NCI-H187 treated with DMSO at 0.1 percent for 48 hours (cell line): ENCODE results near the gene ITPR1.

Experiments used
- DNase-seq: peaks from one replicate; lab custom pipeline; 2025; lab: John Stamatoyannopoulos, UW

The ITPR1 gene

DNA sequence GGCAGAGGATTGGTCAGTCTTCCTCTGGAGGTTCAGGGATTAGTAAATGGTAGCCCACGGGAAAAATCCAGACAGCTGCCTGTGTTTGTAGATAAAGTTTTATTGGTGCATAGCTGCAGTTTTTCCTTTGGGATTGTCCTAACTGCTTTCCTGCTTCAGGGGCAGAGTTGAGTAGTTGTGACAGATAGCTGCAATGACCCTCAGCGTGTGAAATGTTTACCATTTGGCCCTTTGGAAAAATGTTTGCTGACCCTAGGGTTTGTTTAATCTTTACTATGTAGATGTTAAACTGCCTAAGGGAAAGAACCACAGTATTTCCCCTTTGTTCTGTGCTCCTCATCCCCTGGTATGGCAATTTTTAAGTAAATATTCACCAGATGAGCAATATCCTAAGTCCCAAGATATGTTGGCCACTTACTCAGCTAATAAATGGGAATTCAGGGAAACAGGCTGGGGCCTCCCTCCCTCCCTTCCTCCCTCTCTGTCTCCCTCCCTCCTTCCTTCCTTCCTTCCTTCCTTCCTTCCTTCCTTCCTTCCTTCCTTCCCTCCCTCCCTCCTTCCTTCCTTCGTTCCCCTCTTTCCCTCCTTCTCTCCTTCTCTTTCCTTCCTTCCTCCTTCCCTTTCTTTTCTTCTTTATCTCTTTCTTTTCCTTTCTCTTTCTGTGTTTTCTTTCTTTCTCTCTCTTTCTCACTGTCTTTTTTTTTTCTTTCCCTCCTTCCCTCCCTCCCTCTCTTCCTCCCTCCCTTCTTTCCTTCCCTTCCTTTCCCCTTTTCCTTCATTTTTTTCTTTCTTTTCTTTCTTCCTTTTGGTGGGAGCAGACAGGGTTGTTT lies 251.5 kb downstream of the ITPR1 start:
- no peak for DNase-seq

DNA sequence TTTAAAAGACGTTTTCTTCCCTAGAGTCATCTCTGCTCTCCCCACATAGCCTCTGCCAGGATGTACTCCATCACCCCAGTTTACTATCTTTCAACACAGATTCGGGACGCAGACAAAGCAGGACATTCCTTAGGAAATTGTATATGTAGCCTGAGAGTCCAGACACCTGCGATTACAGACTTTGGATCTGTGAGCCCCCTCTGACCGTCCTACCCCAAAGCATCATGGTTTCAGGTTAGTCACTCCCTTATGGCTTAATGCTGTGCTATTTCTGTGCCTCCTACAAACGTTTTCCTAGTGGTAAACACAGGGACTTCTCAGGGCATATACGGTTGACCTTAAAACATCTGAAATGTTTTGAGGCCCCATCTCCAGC lies 252.1 kb downstream of the ITPR1 start:
- DNase-seq = no peak

DNA sequence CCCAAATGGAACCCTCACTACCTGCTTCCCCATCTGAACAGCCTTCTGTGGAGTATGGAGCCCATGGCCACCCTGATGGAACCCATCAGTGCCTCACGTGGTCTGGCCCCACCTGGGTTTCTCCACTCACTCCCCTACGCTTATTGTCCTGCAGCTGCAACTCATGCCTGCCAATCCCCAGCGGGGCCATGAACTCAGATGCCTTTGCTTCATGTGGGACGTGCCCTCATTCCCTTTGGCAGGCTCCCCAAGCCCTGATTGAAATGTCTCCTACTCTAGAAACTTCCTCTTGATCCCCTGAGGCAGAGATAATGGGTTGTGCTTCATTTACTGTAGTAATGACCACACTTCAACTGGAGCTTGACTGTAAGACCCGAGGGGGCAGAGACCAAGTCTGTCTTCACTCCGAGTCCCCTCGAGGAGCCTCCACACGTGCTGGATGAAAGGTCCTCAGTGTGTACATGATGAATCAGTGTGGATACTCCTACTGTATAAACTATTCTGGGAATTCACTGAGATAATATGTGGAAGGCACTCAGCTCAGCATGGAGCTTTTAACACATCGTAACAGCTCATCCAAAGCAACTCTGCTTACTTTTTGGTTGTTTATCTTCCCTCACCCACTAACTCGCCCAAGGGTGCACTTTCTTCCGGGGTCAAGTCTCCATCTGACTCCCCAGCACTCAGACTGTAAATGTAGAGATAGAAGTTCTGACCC lies 253.3 kb downstream of the ITPR1 start:
- DNase-seq = no peak

DNA sequence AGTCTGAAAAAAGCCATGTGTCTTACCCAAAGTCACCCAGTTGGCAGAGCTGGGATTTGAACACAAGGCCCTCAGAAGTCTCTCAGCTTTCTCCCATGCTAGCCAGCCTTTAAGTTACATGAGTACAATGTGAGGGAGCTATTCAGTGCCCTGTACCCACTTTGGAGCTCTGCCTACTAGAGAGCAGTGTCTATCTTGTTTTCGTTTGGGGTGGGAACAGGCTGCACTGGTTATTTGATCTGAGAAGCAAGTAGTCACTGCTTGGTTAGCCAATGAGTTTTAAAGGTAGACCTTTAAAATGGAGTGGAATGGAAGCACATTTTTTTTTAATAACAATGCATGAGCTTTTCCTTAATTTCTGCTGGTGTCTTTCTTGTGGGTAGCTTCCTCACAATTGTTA lies 255.0 kb downstream of the ITPR1 start:
- no peak for DNase-seq

DNA sequence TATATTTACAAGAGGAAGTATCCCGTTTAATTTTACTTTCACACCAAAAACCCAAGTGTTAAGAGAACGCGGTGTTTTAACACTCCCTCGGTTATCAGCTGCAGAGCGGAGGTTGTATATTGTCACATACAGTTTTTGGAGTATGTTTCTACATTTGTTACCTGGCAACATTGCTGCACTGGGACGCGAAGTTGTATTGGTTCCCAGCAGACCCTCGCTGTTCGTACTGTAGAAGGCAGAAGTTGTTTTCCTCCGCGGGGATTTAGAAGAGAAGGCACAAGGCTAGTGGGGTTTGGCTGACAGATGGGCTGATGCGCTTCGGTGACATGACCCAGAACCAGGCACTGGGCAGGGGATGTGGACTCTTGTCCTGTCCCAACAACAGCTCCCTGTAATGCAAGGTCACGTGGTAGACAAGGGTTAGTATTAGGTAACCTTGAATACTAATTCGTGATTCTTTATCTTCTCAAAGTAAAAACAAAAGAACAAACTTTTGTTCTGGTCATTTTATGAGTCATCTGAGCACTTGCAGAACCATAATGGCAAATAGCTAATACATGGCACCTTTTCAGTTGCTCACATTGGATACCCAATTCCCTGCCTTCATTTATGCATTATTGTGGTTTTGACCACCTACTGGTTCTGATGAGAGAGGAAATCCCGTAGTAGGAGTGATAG lies 255.7 kb downstream of the ITPR1 start:
- no peak for DNase-seq

DNA sequence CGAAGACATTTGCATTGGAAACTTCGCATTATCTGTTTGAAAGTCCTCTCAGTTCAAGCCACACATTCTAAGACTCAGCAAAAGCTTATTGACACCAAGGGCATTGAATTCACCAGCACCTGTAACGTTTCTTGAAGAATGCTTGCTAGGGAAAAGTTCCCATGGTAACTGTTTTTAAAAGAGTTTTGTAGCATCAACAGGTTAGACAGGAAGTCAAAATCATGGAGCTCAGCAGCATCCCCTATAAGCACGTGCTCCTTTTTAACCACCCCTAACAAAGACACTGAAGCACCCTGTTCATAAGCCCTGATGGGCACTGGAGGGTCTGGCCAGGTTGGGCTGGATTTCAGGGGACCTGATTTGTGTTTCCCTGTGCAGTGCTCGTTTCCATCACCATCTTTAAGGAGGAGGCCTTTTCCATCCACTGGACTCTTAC lies 256.4 kb downstream of the ITPR1 start:
- no peak for DNase-seq

DNA sequence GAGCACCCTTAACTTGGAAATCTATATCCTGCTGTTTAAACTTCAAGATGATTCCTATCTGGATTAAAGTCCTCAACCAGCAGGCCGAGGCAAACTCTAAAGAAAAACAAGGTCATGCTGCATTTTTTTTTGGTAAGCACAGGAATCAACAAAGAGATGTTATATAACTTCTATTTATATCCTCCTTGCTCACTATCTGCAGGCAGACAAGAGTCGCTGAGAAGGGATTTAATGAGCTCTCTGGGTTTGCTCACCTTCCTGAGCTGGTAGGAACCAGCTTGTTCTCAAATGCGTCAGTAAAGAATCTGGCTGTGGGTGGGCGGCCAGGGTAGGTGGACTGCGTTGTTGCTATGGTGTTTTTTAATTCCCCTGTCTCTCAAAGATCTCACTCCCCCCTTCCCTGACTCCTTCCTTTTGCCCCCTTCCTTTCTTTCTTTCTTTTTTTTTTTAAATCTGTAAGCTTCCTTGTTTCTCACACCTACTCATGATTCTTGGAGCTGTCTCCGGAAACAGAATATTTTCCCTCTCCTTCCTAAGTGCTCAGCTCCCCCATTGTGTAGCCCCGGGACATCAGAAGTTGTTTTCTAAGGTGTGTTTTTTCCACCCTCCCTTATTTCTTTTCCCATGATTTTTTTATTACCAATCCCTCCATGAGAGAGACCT lies 257.3 kb downstream of the ITPR1 start:
- no peak for DNase-seq

DNA sequence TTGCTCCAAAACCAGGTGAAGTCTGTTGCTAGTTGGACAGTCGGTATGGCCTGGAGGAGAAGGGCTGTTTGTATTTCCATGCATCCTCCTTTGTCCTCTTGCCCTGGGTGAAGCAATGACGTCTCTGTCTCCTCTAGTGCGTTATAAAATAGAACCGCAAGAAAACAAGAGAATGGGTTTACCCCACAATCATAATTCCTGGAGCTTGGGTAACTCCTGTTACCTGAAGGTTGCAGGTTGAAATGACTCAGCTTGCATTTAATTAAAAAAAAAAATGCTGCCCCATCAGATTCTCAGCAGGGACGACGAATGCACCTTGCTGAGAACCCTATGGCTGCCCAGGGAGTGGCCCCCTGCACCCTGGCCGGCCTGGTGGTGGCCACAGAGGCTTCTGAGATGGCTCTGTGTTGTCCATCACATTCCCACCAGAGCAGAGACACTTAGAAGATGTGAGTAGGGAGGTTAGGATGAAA lies 257.9 kb downstream of the ITPR1 start:
- no peak for DNase-seq

DNA sequence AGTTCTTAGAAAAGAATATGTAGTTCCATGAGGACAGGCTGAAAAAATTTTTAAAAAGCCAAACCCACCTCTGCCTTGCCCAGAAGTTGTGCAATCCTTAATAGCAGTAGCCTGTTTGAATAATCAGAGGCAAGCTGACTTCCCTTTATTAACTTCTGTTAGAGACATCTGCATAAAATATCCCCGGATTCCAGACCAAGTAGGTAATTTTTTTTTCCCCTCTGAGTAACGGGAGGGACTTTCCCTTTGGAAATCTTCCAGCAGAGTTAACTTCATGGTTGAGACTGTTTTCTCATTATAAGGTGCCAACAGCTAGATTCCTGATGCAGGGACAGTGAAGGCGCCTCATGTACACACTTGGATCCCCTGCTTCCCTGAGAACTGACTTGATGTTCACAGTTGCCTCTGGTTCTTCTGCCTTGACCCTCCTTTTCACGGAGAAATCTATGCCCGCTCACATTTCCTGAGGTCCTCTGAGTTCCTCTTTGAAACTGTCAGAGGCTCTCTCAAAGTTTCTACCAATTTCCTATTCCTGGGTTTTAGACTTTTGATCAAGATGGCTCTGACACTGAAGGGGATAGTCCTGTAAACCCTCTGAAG lies 258.5 kb downstream of the ITPR1 start:
- no peak for DNase-seq

DNA sequence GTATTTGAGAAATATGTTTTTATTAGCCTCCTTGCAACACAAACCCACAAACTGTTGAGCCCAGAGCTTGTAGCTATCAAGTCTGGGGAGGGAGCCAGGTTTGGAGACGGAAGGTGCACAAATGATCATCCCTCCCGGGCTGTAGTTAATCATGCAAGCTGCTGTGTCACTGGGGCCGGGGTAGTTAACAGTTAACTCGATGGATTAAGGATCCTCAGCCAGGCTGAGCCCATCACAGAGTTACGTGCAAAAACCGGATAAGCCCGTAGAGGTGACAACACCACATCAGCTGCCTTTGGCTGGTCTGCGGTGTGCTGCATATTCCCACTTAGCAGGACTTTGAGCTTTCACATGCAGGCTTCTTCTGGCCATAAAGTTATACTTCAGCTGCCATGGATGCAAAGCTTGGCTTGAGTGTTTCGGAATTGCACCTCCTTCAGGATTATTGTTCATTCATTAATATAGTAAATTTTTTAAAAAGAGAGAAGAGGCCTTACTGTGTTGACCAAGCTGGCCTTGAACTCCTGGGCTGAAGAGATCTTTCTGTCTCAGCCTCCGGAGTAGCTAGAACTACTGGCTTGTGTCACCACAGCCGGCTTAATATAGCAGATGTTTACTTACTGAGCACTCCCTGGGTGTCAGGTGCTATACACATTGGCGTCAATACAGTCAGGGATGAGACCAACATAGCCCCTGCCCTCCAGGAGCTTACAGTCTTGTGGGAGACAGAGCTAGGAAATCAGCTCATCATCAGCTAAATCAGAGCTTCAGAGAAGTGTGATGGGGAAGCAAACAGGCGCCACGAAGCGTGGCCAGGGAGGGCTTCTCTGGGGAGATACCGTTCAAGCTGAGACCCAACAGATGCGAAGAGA lies 259.3 kb downstream of the ITPR1 start:
- no peak for DNase-seq

DNA sequence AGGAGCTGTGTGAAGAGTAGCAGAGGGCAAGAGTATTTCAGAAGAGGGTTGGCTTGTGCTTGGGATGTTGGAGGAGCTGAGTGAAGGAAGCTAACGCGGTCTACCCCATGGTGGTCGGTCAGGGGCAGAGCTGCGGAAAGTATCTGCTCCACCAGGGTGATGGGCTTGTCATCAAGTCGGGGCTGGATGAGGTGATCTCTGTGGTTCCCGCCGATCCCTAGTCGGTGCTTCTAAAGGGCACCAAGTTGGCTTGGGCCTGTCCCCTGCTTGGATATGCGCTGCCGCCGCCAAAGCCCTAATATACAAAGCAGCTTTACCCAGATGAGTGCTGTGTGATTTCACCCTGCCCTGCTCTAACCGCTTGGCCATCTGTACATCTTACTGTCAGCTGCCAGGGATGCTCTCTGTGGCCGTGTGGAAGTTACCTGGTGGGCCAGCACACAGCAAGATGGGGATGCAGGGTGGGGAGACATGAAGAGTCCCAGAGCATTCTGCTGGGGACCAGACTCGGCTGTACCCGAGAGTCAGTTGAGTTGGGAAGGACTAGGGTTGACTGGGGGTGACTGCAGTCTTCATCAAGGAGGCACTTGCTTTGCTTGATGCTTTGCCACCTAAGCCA lies 260.0 kb downstream of the ITPR1 start:
- no peak for DNase-seq

DNA sequence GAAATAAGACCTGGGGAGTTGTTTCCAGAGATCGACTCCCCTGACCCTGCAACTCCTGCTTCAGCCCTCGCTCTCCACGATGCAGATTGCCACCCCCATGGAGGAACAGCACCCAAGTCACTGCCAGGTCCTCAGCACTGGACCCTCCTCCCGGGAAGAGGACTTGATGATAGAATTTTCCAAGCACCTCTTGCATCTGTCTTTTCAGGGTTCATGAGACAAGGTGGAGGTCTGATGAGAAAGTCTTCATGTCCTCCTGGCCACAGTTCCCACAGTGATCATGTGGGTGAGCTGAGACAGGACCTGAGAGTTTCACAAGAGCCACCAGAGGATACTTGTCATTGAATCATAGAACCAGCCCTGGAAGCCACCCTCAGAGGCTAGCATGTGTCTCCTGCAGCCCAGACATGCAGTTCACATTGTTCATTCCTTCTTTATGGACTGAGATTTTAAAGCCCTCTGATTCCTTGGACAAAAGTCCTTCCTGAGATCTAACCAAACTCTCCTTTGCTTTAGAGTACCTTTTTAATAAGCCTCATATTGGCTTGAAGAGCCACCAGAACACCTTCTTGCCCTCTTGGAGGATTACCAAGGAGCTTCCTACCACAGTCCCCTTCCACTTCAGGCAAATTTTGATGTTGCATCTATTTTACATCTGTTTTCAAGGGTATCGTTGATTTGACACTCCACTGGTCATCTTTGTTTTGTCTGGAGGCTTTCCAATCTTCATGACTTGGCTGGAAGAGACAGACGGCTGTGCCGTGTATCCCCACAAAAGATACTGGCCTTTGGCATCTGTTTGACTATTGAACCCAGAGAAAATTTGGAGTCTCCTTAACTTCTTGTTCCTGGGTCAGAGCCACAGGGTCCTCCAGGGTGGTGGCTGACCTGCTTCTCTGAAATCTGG lies 261.3 kb downstream of the ITPR1 start:
- no peak for DNase-seq

DNA sequence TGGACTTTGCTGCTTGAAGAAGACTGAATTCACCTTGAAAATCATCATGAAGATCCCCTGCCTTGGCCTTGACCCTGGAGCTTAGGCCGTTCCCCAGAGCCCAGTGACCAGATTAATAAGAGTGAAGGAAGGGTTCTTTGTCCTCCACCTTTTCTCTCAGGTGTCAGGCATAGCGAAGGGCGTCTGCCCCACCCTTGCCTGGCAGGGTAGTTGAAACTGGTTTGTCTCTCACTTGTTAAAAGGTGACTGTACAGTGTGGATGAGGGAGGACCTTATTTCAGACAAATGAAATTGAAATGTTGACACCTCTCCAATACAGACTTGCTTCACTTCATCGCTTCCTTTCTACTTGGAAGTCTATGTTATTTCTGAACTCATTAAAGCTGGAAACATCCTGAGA lies 262.4 kb downstream of the ITPR1 start:
- no peak for DNase-seq

DNA sequence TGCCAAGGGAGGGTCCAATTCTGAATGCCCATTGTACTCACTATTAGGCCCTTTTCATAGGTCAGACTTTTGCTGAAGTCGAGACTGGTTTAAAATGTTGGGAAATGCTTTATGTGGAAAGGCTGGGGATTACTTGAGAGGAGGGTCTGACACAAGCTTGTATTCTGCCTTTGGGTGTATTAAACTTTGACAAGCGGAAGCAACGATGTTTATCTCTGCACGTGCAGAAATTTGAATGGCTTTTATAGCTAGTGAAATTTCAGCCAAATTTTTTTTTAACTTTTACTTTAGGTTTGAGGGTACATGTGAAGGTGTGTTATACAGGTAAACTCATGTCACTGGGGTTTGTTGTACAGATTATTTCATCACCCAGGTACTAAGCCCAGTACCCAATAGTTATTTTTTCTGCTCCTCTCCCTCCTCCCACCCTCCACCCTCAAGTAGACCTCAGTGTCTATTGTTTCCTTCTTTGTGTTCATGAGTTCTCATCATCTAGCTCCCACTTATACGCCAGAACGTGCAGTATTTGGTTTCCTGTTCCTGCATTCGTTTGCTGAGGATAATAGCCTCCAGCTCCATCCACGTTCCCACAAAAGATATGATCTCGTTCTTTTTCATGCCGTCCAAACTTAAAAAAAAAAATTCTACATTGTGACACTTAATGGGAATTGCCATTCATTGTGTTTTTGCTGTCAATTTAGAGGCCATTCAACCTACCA lies 263.1 kb downstream of the ITPR1 start:
- DNase-seq = no peak

DNA sequence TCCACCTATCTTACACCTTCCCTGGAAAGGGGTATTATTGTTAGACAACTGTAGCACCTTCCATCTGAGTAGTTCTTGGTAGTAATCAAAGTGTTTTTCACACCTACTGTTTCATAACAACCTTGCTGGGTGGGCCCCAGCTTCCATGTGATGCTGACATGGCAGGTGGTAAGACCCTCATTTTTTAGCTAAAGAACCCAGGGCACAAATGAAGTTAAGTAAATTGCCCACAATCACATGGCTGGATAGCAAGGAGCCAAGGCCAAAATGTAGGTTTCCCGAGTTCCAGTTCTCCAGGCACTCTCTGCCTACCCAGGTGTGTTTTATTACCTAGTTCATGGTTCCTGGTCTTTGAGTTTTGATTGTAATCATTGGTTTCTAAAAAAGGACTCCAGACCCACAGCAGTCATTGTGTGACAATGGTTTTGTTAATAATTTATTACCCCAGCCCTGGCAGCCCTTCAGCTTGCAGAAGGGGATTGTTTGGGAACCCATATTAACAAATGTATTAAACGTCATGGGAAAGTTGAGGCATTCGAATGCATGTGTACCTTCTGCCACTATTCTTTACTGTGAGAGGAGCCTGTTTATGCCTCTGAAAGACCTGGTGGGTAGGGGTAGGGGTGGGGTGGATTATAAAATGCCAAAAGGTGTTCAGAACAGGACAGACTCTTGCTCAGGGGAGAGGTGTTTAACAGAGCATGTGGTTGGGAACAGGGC lies 263.9 kb downstream of the ITPR1 start:
- DNase-seq = no peak

DNA sequence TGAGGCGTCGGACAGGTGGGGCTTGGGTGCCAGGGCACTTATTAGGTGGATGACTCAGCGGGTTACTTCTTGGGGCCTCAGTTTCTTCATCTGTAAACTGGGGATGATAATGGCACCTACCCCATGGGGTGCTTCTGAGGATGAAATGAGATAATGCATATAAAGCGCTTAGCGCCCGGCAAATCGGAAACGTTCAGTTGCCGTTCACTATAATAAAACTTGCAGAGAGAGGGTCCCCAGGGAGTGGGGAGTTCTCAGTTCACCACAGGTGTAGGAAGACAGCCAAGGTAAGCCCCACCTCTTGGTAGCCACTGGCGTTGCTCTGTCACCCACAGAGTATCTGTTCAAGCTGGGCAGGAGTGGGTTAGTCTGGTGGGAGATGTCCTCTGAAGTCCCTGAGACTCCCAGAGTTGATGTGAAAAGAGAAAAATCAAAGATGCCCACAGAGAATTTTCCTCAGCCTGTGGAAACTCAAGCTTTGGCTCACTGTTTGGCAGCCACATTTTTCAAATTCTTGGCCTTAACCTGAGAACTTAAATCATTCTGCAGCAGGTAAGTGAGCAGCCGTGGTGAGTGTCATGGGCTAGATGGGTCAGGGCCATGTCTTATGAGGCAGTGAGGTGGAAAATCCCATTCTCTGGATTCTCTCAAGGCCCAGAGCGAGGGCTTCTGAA lies 264.6 kb downstream of the ITPR1 start:
- no peak for DNase-seq

DNA sequence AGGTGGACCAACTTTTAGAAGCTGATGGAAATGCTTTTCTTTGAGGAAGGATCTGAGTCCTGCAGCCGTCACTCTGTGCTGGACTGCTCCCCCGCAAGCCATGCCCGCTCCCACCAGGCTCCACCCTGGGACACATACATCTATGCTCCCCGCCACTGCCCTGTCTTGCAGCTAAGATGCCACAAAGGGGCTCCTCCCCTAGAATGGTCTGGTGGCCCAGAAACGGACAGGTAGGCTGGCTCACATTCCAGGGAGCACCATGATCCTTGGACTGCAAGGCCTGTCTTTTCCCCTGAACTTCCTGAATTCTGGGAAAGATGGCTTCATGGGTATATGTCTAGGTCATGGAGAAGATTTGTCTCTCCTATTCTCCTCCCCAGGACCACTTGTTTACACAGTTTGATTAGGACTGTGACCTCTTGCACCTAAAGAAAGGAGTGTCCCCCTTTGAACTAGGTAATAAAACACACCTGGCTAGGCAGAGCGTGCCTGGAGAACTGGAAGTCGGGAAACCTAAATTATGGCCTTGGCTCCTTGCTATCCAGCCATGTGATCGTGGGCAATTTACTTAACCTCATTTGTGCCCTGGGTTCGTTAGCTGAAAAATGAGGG lies 265.2 kb downstream of the ITPR1 start:
- DNase-seq = no peak
